PC-9 (cell line): ENCODE measurements around the gene PHLPP1. TPM values are rescaled to one million over a fixed set of nuclear protein-coding genes. Genes with fewer than 3 reads are reported as not detected.

Experiments
- BruUV-seq: library from RNA; stranded (reverse); fragments of 400-500 nt; replicated peaks from 2 replicates; lab custom pipeline; 2021; lab: Mats Ljungman, UMichigan
- CTCF ChIA-PET: fragments of 300-600 bp; sonication (Branson Sonifier 250); formaldehyde crosslinking; loops from one replicate; lab custom pipeline; 2022; ENCODE audit warnings: antibody characterized with exemption; lab: Charles Lee
- POLR2A ChIA-PET: fragments of 300-600 bp; sonication (Branson Sonifier 250); formaldehyde crosslinking; loops from one replicate; lab custom pipeline; 2022; ENCODE audit warnings: antibody characterized with exemption; ENCODE audit not compliant: unreplicated experiment; lab: Charles Lee
- DNase-seq, 2 experiments: peaks; one replicate each; pipeline versions ENCODE4 v3.0.0 to v3.0.0-alpha.2; 2015 to 2022; ENCODE audit warnings: mixed read lengths in 1 of 2
- H2AFZ ChIP-seq: fragments of 200-600 bp; sonication (generic); 2 replicates; pipeline ENCODE4 v1.8.1; 2017; ENCODE audit warnings: antibody characterized with exemption
- H3F3A ChIP-seq: fragments of 200-600 bp; sonication (generic); 2 replicates; pipeline ENCODE4 v1.8.1; 2017; ENCODE audit warnings: antibody characterized with exemption, mild to moderate bottlenecking, low read depth; ENCODE audit not compliant: insufficient read depth
- H3K27ac ChIP-seq: fragments of 200-600 bp; sonication (generic); 2 replicates; pipeline ENCODE4 v1.6.1; 2016; ENCODE audit warnings: mixed run types
- H3K27me3 ChIP-seq: fragments of 200-600 bp; sonication (generic); 2 replicates; pipeline ENCODE4 v1.6.1; 2016; ENCODE audit warnings: low read depth, mixed run types; ENCODE audit not compliant: insufficient read depth
- H3K36me3 ChIP-seq: fragments of 200-600 bp; sonication (generic); 2 replicates; pipeline ENCODE4 v1.6.1; 2016; ENCODE audit warnings: low read depth, mixed run types
- H3K4me1 ChIP-seq: fragments of 200-600 bp; sonication (generic); replicated peaks from 2 replicates; pipeline ENCODE4 v1.6.1; 2016; ENCODE audit warnings: mixed run types; ENCODE audit not compliant: insufficient read depth
- H3K4me2 ChIP-seq: fragments of 200-600 bp; sonication (generic); 2 replicates; pipeline ENCODE4 v1.6.1; 2017; ENCODE audit warnings: mixed run types
- H3K4me3 ChIP-seq: fragments of 200-600 bp; sonication (generic); 2 replicates; pipeline ENCODE4 v1.6.1; 2016; ENCODE audit warnings: mixed run types
- H3K79me2 ChIP-seq: fragments of 200-600 bp; sonication (generic); 2 replicates; pipeline ENCODE4 v1.6.1; 2017; ENCODE audit warnings: low read depth, mixed run types
- H3K9me2 ChIP-seq: fragments of 200-600 bp; sonication (generic); 2 replicates; pipeline ENCODE4 v1.8.1; 2017; ENCODE audit warnings: mild to moderate bottlenecking; ENCODE audit not compliant: insufficient read depth
- H3K9me3 ChIP-seq: fragments of 200-600 bp; sonication (generic); 2 replicates; pipeline ENCODE4 v1.8.1; 2016; ENCODE audit warnings: low read depth; ENCODE audit not compliant: insufficient read depth
- H4K20me1 ChIP-seq: fragments of 200-600 bp; sonication (generic); 2 replicates; pipeline ENCODE4 v1.8.1; 2017; ENCODE audit not compliant: insufficient read depth
- EZH2 ChIP-seq: fragments of 200-600 bp; sonication (generic); IDR thresholded peaks from 2 replicates; pipeline ENCODE4 v1.8.0; 2017; ENCODE audit warnings: antibody characterized with exemption, low read depth
- intact Hi-C: fragments of 100-400 bp; cut with micrococcal nuclease; formaldehyde crosslinking; loops from one replicate; pipeline ENCODE4 v1.10.0; 2022; ENCODE audit not compliant: unreplicated experiment
- total RNA-seq: library from RNA; stranded (reverse); gene quantifications from 2 replicates; pipeline ENCODE4 v1.2.3, GENCODE V29; 2021
- TF ChIP-seq, protein P1 (sequence below): fragments of 200-600 bp; sonication (generic); conservative IDR thresholded peaks from 2 replicates; pipeline ENCODE4 v1.6.1; 2017; ENCODE audit warnings: mixed run types, antibody characterized with exemption, mild to moderate bottlenecking, moderate library complexity

Gene PHLPP1
- total RNA-seq, 1 experiment from 2014 or later, result 21.1 TPM

GRCh38 chr18:62714671-62715435, 488 bp upstream of the PHLPP1 start:
- Histone ChIP-seq H3K27me3 (no peaks in the 10 kb centered on the region), H3F3A (peaks cover 9% of the 10 kb centered on the region; the same call in 1 of the 2 replicates), H3K27ac (peak overlapping the region; percentile 28; the same call in 1 of the 2 replicates), H3K79me2 (peaks cover 29% of the 10 kb centered on the region), H3K4me1 (peaks cover 16% of the 10 kb centered on the region), H3K9me3 (no peaks in the 10 kb centered on the region), H3K4me3 (peak overlapping the region; percentile 60; the same call in 1 of the 2 replicates), H3K36me3 (no peaks in the 10 kb centered on the region), H3K9me2 (no peaks in the 10 kb centered on the region), H4K20me1 (no peaks in the 10 kb centered on the region), H3K4me2 (peak overlapping the region; percentile 76), H2AFZ (peak overlapping the region; percentile 84)
- no peak for TF ChIP-seq EZH2
- TF ChIP-seq, protein P1, sequence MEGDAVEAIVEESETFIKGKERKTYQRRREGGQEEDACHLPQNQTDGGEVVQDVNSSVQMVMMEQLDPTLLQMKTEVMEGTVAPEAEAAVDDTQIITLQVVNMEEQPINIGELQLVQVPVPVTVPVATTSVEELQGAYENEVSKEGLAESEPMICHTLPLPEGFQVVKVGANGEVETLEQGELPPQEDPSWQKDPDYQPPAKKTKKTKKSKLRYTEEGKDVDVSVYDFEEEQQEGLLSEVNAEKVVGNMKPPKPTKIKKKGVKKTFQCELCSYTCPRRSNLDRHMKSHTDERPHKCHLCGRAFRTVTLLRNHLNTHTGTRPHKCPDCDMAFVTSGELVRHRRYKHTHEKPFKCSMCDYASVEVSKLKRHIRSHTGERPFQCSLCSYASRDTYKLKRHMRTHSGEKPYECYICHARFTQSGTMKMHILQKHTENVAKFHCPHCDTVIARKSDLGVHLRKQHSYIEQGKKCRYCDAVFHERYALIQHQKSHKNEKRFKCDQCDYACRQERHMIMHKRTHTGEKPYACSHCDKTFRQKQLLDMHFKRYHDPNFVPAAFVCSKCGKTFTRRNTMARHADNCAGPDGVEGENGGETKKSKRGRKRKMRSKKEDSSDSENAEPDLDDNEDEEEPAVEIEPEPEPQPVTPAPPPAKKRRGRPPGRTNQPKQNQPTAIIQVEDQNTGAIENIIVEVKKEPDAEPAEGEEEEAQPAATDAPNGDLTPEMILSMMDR, result peak; percentile 67
- POLR2A ChIA-PET, result interaction anchor here (0.5 to 0.9 kb wide), 6 partner anchors 288 to 782 kb away, joined by 3 to 11 read pairs (median 6); no protein-coding TSS in a partner anchor
- CTCF ChIA-PET, result interaction anchor here (0.6 to 1.0 kb wide), 12 partner anchors 41 to 577 kb away, joined by 3 to 16 read pairs (median 4); no protein-coding TSS in a partner anchor
- TSS peak; percentile 25 for BruUV-seq
- intact Hi-C loops, result loop anchor here (1.0 to 10.0 kb wide), 8 partner anchors 42 to 530 kb away; partner anchors contain the start of genes PIGN and RELCH
- DNase-seq, result peak; percentile 96 to 98

GRCh38 chr18:62715759-62716615, 646 bp downstream of the PHLPP1 start:
- no TSS peak for BruUV-seq
- Histone ChIP-seq H3K4me2 (peak overlapping the region; percentile 86), H4K20me1 (no peaks in the 10 kb centered on the region), H2AFZ (0 out of 2 replicates have a peak overlapping the region, but pooled peaks have one; percentile 56), H3K9me3 (no peaks in the 10 kb centered on the region), H3K79me2 (peaks cover 40% of the 10 kb centered on the region), H3F3A (peaks cover 9% of the 10 kb centered on the region; the same call in 1 of the 2 replicates), H3K27me3 (no peaks in the 10 kb centered on the region), H3K36me3 (0 out of 2 replicates have a peak, but pooled peaks cover 3% of the 10 kb centered on the region), H3K4me1 (peaks cover 27% of the 10 kb centered on the region), H3K4me3 (peak overlapping the region; percentile 61; the same call in 1 of the 2 replicates), H3K9me2 (no peaks in the 10 kb centered on the region), H3K27ac (peak overlapping the region; percentile 64)
- ChIA-PET POLR2A (no interaction called here), CTCF (no interaction called here)
- no peak for TF ChIP-seq EZH2
- TF ChIP-seq, protein P1, result no peak
- DNase-seq, result peak; percentile 24 to 46
- intact Hi-C loops, result loop anchor here (1.0 to 10.0 kb wide), 8 partner anchors 41 to 531 kb away; partner anchors contain the start of genes PIGN and RELCH
